Suppressor macrophage treated with lipopolysaccharide for 1 hour (primary cell): ENCODE results near the gene HYDIN.
A peak's percentile ranks its signal among the peaks of the same experiment; 100 is the strongest.
"Not testable (repeated sequence)": the region's sequence is repeated elsewhere in the genome, so short reads cannot be mapped to it uniquely, and the experiment has no call there.

Experiments
- DNase-seq, 3 donors: peaks; one replicate each; pipeline ENCODE4 v3.0.0-alpha.2; 2020 to 2022

Gene HYDIN

DNA sequence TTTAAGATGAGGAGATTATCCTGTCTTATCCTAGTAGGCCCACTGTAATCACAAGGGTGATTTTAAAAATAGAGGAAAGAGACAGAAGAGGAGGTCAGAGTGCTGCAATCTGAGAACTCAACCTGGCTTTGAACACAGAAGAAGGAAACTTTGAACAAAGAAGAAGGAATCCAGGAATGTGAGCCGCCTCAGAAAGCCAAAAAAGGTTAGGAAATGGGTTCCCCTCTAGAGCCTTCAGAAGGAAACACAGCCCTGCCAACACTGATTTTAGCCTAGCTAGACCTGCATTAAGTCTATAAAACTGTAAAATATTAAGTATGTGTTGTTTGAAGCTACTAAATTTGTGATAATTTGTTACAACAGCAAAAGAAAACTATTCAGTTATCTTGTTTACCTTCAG is 149.7 kb downstream of the HYDIN start:
- DNase-seq = not testable (repeated sequence)

DNA sequence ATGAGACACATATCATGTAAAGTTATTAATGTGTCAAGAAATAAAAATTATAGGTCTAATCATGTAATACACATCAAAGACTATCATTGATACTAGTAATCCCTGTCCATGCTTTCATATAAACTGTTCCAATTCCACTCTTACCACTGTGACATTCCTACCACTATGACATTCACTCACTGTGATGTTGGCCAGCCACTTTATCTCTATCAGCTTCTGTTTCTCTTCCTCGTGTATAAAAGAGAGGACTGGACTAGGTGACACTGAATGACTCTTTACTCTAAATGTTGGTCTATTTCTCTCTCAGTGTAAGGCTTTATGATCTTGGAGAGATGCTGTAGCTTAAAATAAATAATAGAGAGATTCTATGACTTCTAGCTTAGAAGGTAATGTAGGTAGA is 150.3 kb downstream of the HYDIN start:
- DNase-seq = not testable (repeated sequence)

DNA sequence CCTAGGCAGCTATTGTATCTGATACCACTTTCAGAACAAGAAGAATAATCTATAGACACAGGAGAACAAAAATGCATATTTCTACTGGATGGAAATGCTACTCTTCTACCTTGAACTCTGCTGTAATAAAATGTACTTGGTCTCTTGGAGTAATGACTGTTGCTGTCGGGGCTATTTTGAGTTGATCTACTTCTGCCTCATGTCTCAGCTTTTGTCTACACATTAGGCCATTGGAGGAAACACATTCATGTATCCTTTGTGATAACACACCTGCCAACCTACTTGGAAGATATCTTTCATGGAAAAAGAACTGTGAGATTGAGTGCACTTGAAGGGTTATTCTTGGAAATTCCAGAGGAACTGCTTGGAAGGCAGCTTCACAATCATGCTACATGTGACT is 159.9 kb downstream of the HYDIN start:
- DNase-seq = not testable (repeated sequence)

DNA sequence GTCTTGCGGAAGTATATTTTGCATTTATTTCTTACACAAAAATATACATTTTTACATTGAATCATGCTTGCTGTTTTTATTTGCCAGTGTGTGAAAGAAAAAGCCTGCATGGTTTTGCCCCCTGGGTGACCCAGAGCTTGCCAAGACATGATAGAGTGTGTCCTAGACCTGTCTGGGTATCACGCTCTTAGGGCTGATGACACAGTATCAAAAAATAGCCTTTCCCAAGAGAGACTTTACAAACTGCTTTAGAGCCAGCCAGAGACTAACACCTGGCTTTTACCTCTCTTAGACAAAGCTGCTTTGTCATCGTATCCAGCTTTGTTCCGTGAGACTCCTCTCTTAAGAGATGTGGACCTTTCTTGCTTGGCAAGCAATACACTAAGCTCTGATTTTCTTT is 160.7 kb downstream of the HYDIN start:
- not testable (repeated sequence) for DNase-seq

DNA sequence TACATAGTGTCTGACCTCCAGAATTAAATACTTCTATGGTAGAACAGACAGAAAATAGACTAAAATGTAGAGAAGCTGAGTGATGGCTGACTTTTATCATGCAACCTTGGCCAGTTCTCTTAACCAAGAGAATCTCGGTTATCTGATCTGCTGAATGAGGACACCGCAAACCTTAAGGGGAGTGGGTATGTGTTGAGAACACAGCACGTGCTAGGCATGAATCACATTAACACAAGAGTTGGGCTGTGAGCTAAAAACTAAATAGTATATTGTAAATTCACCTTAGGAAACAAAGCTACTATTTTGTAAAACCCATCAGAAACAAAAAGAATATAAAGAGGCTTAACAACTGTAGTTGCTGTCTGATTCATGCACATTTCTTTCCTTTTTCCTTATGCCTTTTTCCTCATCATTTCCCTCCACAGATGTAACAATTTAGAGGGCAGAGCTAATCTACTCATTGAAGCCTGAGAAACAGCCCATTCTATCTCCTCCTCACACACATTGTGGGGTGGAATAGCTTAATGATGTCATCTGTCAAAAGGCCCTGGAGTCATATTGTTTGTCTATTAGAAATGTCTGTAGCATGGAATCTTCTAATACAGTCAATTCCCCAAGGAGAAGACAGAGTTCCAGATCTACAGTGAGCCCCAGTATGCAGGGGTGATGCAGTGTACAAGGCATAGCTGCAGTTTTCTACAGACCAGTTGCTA is 176.5 kb downstream of the HYDIN start:
- DNase-seq = not testable (repeated sequence)

DNA sequence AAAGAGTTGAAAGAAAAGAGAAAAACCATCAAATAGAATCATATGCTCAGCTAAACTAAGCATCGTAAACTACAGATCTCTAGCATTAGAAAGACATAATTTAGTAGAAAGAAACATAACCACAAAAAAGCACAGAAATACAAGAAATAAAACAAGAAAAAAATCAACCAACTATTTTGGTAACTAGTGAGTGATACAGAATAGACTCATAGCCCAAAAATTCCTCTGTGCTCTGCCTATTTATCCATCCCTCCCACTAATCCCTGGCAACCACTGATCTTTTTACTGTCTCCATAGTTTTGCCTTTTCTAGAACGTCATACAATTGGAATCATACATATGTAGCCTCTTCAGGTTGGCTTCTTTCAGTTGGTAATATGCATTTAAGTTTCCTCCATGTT is 180.2 kb downstream of the HYDIN start:
- DNase-seq = not testable (repeated sequence)

DNA sequence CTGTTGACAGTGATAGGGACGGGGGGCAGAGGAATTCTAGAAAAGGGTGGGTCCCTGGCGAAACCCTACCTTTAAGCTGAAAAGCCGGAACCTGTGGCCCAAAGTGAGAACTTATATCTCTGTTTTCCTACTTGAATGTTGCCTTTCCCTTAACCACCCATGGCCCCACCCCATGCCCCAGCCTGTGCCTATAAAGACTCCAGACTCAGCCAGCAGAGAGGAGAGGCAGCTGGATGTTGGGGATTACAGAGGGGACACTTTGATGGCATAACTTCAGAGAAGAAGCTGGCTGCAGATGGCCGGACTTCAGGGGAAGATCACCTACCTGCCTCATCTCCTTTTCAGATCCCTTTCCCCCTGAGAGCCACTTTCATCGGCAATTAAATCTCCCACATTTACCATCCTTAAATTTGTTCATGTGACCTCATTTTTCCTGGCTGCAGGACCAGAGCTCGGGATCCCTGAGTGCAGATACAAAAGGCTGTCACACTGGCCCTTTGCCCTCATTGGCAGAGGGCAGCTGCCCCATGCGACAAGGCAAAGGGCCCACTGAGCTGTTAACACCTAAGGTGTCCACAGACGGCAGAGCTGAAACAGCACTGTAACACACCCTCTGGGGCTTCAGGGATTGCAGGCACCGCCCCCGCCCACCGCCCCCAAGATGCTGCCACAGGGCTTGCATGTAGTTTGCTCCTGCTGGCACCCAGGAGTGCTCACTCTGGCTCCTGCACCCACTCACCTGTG is 191.0 kb downstream of the HYDIN start:
- not testable (repeated sequence) for DNase-seq

DNA sequence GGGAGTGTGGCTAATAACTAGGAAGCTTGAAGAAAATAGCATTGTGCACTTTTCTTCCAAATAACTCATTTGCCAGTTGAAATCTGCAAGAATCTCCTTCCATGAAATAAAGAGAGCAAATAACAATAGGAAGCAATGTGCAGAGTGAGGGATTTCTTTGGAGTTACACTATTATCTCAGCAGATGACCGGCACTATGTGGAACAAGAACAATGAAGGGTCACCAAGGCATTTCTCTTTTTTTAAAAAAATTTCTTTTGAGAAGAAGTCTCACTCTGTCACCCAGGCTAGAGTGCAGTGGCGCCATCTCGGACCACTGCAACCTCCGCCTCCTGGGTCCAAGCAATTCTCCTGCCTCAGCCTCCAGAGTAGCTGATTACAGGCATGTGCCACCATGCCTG is 192.1 kb downstream of the HYDIN start:
- not testable (repeated sequence) for DNase-seq

DNA sequence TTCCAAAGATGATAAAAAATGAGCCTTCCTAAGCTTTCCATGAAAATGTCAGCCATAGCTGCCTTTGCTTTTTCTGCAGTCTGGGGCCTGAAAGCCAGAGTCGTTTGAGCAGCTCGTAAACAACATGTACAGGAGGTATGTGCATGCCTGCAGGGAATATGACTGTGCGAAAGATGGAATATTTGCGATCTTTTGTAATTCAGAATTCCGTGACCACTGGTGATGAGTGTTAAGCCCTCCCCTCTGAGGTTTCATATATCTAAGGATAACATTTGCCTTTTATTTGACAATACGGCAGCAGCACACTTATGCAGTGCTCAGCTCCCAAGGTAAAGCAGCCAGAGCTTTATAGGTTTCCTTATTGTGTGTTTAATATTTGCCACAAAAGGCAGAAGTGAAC is 192.5 kb downstream of the HYDIN start:
- DNase-seq = not testable (repeated sequence)

DNA sequence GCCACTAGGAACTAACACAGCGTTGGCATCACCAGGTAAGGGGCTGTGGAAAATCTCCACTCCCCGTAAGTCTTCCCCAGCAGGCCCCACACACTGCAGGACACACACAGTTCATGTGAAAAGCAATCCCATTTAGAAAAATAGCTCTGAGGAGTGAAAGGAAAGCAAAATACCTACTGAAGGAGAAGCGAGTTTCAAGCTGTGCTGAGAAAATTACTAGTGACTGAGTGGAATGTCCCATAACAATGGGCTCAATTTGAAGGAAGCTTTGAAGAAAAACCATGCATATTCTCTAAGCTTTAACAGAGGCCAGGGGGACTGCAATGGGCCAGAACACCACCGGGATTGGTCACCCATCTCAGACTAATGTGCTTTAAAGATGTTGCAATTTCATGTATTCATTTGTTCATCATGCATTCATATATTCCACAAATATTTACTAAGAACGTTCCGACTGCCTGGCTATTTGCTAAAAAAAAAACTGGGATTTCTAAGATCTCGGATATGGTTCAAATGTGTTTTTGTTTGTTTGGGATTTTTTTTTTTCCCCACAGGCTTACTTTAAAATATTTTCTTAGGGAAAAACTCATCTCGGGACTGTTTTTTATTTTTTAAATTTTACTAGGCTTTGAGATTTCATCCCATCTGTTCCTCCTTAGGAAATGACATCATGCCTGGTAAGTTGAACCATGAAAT is 202.3 kb downstream of the HYDIN start:
- peak in 1 of 3 donors; percentile 5 for DNase-seq

DNA sequence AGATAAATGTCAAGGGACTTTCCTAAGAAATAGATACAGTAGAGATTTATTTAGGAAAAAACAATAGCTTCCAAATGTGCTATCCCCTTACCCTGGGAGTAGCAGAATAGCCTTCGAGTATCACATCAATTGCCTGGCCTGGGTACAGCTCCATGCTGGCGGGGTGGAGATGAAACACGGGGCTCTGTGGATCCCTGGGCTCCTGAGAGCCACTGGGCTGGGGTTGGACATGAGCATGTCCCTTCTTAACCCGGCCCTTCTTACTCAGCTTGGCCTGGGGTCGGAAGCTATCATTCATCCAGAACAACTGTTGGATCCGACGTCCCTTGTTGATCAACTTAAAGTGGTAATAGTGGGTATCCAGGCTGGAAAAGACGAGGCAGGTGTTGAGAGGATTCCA is 203.0 kb downstream of the HYDIN start:
- DNase-seq = not testable (repeated sequence)

DNA sequence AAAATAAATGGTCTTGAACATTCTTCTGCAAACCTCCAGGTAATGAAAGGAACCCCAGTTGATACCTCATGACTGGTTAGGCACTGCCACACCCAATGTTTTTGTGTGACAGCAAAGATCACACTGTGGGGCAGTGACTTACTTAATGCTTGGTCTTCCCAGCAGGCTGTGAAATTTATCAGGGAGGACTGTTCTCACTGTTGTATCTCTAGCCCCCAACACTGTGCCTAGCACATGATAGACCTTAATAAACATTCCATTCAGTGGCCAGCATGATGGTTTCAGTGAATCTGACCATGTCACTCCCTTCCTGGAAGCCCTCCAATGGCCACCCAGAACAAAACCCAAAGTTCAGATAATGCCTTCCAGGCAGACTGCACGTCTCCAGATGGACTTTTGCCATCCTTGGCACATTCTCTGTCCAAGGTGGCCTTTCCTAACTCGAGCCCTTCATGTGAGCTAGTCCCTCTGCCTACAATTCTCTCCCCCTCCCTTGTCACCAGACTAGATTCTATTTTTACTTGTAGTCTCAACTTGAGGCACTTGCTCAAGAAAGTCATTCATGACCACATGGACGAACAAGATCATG is 206.6 kb downstream of the HYDIN start:
- DNase-seq = not testable (repeated sequence)

DNA sequence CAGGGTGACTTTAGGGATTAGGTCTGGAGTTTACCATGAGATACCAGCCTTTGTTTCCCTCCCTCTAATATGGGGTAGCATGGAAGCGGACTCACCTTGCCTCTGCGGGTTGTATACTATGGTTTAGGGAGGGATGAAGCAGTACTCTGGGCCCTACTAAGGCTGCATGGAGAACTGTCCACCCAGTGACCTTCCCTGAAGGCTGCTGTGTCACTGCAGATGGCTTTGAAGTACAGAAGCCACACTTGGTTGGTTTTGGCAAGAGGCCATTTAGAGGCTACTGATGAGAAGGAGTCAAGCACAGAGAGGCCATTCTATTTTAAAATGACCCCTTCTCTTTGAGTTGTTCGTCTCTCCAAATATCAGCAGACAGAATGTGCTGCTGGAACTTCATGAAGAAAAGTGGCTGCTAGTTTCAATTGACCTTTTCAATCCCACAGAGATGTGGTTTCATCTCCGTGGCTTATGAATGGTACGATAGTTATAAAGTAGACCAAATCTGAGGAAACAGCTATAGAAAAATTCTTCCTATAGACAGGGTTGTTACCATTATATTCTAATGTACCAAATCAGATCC is 208.5 kb downstream of the HYDIN start:
- not testable (repeated sequence) for DNase-seq

DNA sequence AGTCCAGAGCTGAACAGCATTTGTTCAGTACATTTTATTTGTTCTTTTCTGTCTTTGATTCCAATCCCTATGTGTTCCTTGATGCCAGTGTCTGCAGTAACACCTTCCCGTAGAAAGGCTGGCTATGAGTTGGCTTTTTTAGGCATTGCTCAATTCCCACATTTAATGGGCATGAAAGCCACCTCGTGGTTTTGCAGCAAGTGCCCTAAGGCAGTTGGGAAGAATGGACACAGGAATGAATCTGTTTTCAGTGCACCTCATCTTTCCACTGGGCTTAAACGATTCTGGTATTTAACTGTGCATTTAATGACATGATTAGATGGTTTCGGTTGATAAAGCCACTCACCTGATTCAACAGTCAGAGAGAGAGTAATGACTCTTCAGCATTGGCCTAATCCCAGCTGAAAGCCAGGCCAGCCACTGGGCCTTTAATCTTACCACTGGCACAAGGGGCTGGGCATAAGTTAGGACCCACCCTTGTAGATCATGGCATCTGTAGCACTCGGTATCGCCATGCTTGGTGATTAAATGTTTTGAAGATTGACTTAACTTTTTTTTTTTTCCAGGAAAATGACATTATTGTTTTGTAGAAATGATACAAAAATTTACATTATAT is 211.3 kb downstream of the HYDIN start:
- DNase-seq = not testable (repeated sequence)

DNA sequence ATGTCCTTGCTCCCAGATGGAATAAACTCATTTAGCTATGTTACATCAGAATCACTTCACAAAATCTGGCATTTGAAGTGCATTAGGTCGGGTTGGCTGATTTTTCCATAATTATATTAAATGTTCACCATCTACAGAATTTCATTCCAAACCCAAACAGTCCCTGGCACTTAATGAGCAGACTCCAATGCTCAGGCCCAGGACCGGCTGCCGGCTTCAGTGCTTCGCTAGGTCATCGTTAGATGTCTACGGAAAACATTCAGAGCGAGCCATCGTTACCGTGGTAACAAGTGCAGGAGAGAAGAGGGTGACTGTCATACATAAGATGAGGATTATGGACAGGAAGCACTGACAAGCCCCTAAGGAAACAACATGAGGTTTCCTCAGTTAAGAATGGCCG is 215.1 kb downstream of the HYDIN start:
- DNase-seq = not testable (repeated sequence)

DNA sequence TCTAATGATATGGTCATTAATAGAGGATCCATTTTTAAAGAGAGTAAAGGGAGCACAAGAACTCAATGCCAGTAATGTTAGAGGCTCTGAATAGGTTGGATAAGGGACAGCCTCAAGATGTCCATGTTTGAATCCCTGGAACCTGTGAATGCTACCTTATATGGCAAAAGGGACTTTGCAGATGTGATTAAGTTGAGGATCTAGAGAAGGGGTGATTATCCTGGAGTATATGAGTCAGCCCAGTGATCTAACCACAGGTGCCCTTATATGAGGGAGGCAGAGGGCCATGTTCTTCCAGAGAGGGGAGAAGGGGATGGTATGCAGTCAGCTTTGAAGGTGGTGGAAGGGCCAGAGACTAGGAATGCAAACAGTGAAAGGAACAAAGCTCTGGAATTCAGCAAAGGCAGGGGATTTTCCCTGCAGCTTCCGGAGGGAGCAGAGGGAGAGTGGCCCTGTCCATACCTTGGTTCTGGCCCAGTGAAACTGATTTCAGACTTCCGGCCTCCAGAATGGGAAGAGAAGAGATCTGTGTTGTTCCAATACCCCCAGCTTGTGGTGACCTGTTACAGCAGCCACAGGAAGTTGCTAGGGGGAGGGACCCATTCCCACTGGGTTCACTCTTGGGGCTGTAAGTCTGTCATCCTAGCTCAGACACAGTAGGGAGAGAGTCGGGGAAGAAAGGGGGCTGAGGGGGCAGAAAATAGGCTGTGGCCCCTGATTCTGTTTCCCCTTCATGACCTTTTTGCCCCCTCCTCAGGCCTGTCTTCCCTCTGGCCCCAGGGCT is 220.9 kb downstream of the HYDIN start:
- DNase-seq = peak in 1 of 3 donors; percentile 1

DNA sequence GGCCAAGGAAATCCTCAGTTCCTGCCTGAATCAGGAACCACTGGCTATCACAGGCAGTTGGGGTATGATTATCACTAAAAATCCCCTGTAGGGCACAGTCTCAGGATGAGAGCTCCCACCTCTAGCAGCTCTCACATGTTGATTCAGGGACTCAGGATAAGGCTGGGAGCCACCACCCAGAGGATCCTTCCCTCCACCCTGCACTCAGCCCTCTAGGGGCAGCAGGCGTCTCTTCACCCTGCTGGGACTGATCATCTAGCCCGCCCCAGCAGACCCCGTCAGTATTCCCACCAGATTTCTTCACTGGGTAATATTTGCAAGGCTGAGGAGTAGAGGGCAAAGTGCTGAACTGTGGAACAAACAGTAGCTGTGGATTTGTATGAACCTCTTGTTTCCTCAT is 224.0 kb downstream of the HYDIN start:
- not testable (repeated sequence) for DNase-seq

DNA sequence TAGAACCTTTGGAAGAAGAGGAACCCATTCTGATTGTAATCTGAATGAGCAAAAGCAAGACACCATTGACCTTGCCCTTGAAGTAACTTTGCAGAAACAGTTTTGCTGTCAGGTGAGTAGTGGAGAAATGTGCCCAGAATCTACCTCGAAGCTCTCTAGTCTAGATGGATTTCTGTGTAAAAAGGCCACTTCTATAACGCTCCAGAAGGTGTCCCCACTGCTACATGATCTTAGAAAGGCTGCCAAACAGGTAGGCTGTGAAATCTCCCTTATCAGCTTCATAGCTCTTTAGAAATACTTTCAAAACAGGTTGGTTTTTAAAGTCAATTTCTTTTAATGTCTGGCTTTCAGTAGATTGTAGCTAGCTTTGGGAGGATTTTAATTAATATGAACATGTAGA is 230.8 kb downstream of the HYDIN start:
- not testable (repeated sequence) for DNase-seq

DNA sequence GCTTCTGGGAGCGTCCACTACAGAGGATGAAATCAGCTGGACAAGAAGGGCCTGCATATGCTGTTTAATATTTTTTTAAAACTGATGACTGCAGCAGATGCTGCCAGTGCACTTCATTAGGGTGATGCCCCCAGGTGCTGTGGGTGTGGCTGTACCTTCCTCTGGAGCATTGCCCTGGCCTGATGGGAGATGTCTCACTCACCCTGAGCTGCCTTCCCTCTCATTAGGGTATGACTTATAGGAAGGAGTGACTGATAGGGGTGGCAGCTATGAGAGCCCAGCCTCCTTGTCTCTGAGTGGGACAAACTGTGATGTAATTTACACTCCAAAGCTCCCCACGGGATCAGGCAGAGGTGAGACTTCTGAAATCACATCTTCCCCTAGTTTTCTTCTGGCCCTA is 234.7 kb downstream of the HYDIN start:
- DNase-seq = not testable (repeated sequence)

DNA sequence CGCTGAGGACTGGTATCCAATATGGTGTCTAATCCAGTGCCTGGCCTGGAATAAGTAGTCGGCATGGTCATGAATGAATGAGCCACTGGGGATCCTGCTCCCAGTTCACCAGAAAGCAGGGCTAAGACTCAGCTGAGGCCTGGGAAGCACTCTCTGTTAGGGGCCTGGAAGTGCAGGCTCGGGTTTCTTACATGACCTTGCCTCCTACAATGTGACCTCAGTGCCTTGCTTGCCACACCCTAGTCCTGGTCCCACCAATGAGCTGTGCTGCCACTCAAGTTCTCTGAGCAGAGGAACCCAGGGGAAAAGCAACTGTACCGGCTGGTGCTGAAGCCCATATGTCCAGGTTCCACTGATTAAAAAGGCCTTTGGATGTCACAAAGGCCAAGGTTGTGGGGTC is 238.0 kb downstream of the HYDIN start:
- not testable (repeated sequence) for DNase-seq

DNA sequence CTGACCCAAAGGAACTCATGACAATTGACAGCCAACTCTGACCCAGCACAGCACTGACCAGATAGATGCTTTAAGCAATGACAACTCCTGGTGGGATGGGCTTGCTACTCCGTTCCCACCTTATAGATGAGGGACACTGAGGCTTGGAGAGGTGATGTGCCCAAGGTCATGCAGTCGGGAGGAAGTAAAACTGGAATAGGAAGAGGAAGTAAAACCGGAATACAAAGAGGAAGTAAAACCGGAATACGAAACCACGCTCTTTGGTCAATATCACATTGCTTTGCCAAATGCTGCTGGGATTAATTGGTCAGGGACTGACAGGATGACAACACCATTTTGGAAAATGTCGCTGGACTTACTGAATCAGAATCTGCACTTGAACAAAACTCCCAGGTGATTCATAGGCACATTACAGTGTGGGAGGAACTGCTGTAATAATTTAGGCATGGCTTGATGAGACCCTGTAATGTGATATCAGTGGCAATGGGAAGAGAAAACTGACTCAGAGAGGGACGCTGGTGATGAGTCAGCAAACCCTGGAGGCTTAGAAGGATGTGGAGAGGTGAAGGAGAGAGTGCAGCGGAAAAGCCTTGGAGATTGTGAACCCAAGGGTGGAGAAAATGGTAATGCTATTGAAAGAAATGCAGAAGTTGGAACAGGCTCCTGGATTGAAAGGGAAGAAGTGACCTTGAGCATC is 243.4 kb downstream of the HYDIN start:
- DNase-seq = not testable (repeated sequence)
